Measurements from ENCODE around the gene F11. TPM values are rescaled to one million over a fixed set of nuclear protein-coding genes. Genes with fewer than 3 reads are reported as not detected.
"Not testable (repeated sequence)": the region's sequence is repeated elsewhere in the genome, so short reads cannot be mapped to it uniquely, and the experiment has no call there.

The F11 gene
- total RNA-seq, 1 experiment from 2014 or later: not detected

DNA sequence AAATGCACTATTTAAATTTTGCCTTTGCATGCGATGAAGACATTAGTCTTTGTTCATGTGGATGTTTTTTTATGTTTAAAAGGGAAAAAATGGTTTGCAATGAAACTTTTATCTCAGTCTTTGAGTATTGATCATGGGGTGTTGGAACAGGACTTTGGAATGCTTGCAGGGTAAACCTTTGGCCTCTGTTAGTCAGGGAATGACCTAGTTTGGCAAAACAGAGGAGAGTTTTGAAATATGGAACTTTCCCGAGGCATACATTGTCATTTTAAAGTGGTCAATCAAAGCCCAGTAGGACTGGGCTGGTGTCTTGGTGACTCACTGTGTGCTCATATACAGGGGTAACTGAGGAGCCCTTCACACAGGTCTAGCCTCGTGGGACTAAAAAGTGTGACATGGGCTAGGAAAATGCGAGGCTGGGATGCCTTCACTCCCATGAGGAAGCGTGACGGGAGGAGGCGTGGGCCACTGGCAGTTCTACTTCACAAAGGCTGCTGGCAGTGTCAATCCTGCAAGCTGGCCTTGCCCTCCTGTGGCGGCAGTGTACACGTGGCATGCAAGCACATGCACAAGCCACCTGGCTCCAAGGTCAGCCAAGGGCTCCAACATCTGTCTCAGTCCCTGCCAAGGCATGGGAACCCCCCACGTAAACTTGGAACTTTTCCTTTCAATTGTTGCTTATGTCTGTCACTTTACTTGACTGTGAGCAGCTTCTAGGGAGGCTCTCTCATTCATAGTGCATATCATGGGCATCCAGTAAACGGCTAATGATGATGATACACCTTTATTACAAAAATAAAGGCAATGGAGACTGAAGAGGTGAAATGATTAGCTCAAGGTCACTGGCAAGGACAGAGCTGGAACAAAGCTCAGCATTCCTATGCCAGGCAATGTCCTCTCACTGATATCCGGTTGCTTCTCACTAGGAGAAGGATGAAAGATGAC is 5.2 kb upstream of the F11 start:
- POLR2A ChIA-PET (ENCODE audit: unreplicated experiment): no interaction called here
- no peak for ATAC-seq

GRCh38 chr4:186264660-186265059 is 1.3 kb upstream of the F11 start:
- Histone ChIP-seq H3K4me2 (ENCODE audit: low read length) (no peak overlapping the region), H3K4me1 (ENCODE audit: insufficient read depth, low read length) (no peaks in the 10 kb centered on the region), H3F3A (ENCODE audit: low read length, unreplicated experiment) (no peaks in the 10 kb centered on the region), H3K27ac (ENCODE audit: low read length) (no peak overlapping the region), H4K20me1 (ENCODE audit: low read length) (no peaks in the 10 kb centered on the region), H3K36me3 (ENCODE audit: low read depth, low read length) (no peaks in the 10 kb centered on the region), H2AFZ (ENCODE audit: low read length) (no peak overlapping the region), H3K4me3 (ENCODE audit: low read length) (no peak overlapping the region), H3K9me3 (ENCODE audit: low read length) (no peaks in the 10 kb centered on the region), H3K27me3 (ENCODE audit: low read length) (peaks cover 67% of the 10 kb centered on the region), H3K9me2 (replicated peaks; ENCODE audit: low read length) (no peaks in the 10 kb centered on the region), H3K79me2 (ENCODE audit: low read length) (no peaks in the 10 kb centered on the region), H3K9ac (ENCODE audit: low read length) (no peak overlapping the region)
- no peak for TF ChIP-seq EZH2phosphoT487 (IDR thresholded peaks at IDR 0.05; ENCODE audit: borderline replicate concordance, low read length)
- TF ChIP-seq EZH2 (IDR thresholded peaks at IDR 0.05; ENCODE audit: low read length, unreplicated experiment): no peak
- no peak for TF ChIP-seq CTCF (conservative IDR thresholded peaks at IDR 0.05; ENCODE audit: low read depth, low read length)
- ChIA-PET POLR2A (ENCODE audit: unreplicated experiment) (interaction anchor here (0.6 kb wide), 1 partner anchor 43 kb away, joined by 3 read pairs; no protein-coding TSS in a partner anchor), CTCF (no interaction called here)
- ATAC-seq (no peak), DNase-seq (no peak)
- intact Hi-C loops (cut with micrococcal nuclease): no loop called here
- BruUV-seq (replicated peaks): no TSS peak

More for the DNA sequence above, 5.2 kb upstream of the F11 start:
- H3K4me3 ChIP-seq (ENCODE audit: low read length): no peak overlapping the region
- H3K9ac ChIP-seq (ENCODE audit: low read length): no peak overlapping the region
- TF ChIP-seq EZH2 (IDR thresholded peaks at IDR 0.05; ENCODE audit: low read length, unreplicated experiment) (no peak), CTCF (conservative IDR thresholded peaks at IDR 0.05; ENCODE audit: low read depth, low read length) (no peak), EZH2phosphoT487 (IDR thresholded peaks at IDR 0.05; ENCODE audit: borderline replicate concordance, low read length) (no peak)
- intact Hi-C loops (cut with micrococcal nuclease): no loop called here
- H4K20me1 ChIP-seq (ENCODE audit: low read length): no peaks in the 10 kb centered on the region
- no peaks in the 10 kb centered on the region for H3K9me2 ChIP-seq (replicated peaks; ENCODE audit: low read length)
- no TSS peak for BruUV-seq (replicated peaks)
- no peaks in the 10 kb centered on the region for H3K4me1 ChIP-seq (ENCODE audit: insufficient read depth, low read length)
- H3K79me2 ChIP-seq (ENCODE audit: low read length): no peaks in the 10 kb centered on the region
- peaks cover 54% of the 10 kb centered on the region for H3K27me3 ChIP-seq (ENCODE audit: low read length)
- no peak overlapping the region for H3K4me2 ChIP-seq (ENCODE audit: low read length)
- no peaks in the 10 kb centered on the region for H3K36me3 ChIP-seq (ENCODE audit: low read depth, low read length)
- no peaks in the 10 kb centered on the region for H3K9me3 ChIP-seq (ENCODE audit: low read length)
- no peak overlapping the region for H2AFZ ChIP-seq (ENCODE audit: low read length)
- H3K27ac ChIP-seq (ENCODE audit: low read length): no peak overlapping the region
- no peak for DNase-seq
- CTCF ChIA-PET: no interaction called here
- no peaks in the 10 kb centered on the region for H3F3A ChIP-seq (ENCODE audit: low read length, unreplicated experiment)

GRCh38 chr4:186265250-186265649 is 739 bp upstream of the F11 start:
- H4K20me1 ChIP-seq (ENCODE audit: low read length); intact Hi-C loops (cut with micrococcal nuclease); H3K4me2 ChIP-seq (ENCODE audit: low read length); ATAC-seq; H3K9me2 ChIP-seq (replicated peaks; ENCODE audit: low read length); POLR2A ChIA-PET (ENCODE audit: unreplicated experiment); H3F3A ChIP-seq (ENCODE audit: low read length, unreplicated experiment); H2AFZ ChIP-seq (ENCODE audit: low read length); H3K36me3 ChIP-seq (ENCODE audit: low read depth, low read length); DNase-seq; H3K79me2 ChIP-seq (ENCODE audit: low read length); H3K4me1 ChIP-seq (ENCODE audit: insufficient read depth, low read length); H3K9me3 ChIP-seq (ENCODE audit: low read length); CTCF ChIA-PET; H3K4me3 ChIP-seq (ENCODE audit: low read length); BruUV-seq (replicated peaks); H3K9ac ChIP-seq (ENCODE audit: low read length); H3K27ac ChIP-seq (ENCODE audit: low read length): not testable (repeated sequence)
- H3K27me3 ChIP-seq (ENCODE audit: low read length): peaks cover 67% of the 10 kb centered on the region

Measured in PC-3 (cell line).